GM21526 (cell line): Measurements from ENCODE around the gene PGC.

ENCODE experiments used
- ATAC-seq: cut with Tn5 transposase; IDR thresholded peaks from one replicate; pipeline ENCODE4 v1.9.1; 2021; ENCODE audit warnings: moderate library complexity; ENCODE audit not compliant: unreplicated experiment, low FRiP score

The PGC gene

DNA sequence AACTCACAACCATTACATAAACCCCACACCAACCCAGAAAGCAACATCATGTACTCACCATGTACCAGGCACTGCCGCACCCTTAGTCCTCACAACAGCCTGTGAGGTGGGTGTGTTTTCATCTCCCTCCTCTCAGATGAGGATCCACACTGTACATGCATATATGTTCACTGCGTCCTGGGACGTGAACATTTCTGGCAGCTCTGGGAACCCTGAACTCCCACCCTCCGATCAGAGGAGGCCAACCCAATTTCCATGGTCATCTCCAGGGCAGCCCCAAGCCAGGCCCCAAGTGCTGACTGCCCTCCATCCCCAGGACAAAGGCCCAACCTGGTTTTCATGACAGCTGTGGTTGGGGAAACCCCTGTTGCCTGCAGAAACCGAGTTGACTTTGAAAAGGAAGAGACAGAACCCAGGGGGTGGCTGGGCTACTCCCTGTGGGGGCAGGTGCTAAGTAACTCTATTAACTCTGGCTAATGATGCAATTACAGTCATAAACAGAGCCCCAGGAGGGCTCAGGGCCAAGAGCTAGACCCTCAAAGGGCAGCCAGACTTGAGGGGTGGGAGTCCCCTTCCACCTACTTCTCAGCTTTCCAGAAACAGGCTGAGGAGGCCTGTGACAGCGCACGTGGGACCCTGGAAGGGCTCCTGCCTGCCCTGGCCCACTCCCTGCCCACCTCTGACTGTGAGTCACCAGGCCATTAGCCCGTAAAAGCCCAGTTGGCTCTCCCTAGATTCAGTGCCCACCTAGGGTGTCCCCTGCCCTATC lies 14.4 kb downstream of the PGC start:
- peak; percentile 36 for ATAC-seq

DNA sequence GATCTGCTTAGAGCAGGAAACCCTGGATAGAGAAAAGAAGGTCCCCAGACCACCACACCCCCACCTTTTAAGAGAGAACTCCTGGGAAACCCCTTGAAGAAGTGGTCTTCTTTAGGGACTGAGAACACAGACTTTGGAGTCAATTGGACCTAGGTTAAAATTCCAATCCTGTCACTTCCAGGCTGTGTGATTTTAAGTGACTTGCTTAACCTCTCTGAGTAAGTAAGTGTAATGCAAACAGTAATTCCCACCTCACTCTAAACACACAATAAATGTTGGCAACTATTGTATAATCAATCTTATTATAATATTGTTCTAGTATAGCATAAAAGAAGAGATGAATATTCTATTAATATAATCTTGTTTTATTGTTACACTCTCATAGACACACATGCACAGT lies 15.0 kb downstream of the PGC start:
- no peak for ATAC-seq

DNA sequence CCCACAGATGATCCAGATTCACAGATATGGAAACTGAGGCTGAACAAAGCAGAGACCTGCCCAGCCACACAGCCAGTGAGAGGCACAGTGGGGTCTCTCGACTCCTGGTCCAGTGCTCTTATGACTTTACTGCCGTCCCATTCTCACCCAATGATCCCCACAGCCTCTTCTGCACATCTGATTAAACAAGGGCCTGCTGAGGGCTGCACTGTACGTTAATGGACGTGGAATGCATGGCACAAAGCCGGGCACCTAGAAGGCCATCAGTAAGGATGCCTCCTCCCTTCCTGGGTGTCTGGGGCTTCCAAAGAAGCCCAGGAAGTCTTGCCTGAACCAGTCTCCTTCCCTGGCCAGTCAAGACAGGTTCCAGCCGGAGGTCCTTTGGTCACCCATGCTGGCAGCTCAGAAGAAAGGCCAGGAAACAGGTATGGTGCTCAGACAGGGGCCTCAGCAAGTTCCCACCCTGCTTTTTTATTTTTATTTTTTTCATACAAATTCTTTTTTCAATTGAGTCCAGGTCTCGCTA lies 15.6 kb downstream of the PGC start:
- ATAC-seq, result no peak

DNA sequence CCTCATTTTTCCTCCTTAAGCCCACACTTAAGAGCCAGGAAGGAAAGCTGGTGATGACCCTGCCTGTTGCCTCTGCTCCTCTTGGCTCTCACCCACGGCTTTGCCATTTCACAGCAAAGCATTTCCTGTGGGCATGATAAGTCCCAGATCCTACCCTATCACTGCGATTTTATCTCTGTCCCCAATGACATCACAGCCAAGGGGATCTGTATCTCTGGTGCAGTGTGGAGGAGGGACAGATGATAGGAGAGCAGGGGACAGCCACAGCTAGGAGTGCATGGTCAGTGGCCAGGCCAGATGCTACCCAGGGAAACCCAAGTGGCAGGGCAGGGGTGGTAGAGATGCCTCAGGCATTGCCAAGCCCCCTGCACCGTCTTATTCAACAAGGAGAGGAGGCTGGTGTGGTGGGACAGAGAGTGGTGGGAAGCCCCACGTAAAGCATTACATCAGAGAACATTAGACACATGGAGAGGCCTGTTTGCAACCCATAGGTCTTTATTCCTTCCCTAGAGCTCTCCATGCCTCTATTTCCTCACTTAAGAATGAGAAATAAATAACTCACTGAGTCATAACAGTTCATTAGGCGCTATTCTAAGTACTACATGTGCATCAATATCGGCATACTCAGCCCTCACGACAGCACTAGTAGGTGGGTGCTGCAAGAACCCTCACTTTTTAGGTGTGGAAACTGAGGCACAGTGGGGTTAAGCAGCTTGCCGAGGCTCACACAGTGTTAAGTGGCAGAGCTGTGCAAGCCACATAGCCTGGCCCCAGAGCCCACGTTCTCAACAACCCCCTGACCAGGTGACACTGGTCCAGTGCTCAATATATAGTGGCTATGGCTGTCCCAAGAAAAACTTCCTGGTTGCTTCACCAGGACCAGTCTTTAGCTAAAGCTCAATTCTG lies 16.4 kb downstream of the PGC start:
- ATAC-seq, result no peak

DNA sequence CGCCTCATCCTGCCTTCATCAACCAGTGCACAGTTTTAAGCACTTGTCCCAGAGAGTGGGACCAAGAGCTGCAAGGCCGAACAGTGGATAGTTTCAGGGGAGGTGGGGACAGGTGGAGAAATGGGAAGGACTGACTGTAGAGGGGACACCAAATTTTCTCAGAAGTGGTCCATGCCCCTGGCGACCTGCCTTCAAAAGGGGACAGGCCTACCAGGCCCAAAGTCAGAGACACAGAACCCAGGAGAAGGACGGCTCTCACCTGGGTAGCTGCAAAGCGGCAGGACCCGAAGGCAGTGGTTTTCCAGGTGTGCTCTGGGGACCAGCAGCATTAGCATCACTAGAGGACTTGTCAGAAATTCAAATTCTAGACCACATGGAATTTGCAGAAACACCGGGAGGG lies 17.6 kb downstream of the PGC start:
- ATAC-seq, result no peak

DNA sequence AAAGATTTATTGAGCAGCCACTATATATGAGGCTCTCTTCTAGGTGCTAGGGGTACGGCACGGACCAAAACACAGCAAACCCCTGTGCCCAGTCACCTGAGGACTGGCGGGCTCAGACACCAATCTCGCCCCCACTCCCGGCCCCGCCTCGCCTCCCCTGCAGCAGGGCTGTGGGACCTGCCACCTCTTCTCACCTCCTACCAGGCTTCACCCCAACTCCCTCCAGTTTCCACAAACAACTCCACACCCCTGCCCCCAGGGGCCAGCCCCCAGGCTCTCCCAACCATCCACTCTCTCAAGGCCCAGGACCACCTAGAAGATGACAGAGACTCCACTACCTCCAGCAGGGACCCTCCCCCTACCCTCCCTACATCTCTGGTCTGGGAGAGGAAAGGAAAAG lies 18.2 kb downstream of the PGC start:
- no peak for ATAC-seq

DNA sequence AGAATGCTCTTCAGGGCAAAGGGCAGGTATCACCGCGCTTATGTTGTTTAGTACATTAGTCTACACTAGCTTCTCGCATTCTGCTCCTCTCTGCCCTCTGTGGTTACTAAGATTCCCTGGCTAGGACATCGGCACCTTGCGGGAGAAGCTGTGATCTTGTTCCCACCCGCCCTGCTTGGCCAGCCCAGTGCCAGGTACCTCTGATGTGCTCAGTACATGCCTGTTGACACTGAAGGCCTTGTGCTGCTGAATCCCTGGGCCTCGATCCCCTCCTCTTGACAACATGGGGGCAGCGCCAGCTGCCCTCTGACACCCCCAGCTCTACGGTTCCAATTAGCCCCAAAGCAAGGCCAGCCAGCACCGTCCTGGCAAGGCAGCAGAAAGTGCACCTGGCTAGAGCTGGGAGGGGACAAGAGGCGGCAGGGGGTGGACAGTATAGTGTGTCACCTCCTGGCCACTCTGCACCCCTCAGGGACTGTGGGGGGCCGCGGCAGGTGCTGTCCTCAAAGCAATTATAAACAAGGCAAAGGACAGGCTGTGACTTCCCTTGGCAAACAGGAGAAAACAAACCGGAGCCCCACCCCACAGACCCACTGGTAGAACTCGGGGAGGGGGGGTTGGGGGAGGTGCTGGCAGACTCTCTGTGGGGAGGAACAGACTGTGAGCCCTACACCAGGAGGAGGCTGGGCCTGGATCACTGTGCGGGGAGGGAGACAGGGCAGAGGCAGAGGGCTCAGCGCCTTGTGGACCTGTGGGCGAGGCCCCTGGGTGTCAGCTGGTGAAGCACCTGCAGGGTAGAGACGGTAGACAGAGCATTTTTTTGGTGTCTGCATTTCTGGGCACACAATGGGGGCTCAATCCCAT lies 18.9 kb downstream of the PGC start:
- ATAC-seq, result no peak

DNA sequence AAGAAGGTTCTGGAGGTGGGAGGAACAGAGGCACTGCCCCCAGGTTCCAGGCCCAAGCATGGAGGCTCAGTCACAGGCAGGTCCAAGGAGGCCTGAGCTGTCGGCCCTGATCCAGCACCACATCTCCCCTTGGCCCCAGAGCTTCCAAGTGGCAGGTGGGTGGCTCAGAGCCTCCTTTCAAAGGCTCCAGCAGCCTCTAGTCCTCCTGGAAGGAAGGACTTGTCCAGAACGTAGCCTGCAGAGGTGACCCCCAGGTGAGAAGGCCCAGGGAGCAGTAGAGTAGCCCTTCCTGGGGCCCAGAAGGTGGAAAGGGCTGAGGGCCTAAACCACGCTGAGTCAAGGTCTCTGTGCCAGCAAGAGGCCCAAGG lies 19.5 kb downstream of the PGC start:
- ATAC-seq, result no peak

DNA sequence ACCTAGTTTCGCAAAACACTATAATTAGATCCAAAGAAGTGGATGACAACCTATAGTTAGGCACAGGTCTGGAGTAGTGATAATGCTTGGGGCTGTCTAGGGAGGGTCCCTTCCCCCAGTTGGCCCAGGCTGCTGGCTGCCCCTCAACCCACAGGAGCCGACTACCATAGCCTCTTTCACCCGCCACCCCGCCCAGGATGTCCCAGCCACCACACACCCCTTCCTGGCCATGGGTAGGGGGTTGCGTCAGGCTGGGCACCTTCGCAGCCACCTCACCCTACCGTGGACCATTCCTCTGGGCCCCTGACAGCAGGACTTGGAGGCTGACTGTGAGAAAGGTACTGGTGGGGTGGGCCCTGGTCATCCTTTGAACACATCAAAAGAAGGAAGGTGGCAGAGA lies 20.3 kb downstream of the PGC start:
- ATAC-seq, result no peak

DNA sequence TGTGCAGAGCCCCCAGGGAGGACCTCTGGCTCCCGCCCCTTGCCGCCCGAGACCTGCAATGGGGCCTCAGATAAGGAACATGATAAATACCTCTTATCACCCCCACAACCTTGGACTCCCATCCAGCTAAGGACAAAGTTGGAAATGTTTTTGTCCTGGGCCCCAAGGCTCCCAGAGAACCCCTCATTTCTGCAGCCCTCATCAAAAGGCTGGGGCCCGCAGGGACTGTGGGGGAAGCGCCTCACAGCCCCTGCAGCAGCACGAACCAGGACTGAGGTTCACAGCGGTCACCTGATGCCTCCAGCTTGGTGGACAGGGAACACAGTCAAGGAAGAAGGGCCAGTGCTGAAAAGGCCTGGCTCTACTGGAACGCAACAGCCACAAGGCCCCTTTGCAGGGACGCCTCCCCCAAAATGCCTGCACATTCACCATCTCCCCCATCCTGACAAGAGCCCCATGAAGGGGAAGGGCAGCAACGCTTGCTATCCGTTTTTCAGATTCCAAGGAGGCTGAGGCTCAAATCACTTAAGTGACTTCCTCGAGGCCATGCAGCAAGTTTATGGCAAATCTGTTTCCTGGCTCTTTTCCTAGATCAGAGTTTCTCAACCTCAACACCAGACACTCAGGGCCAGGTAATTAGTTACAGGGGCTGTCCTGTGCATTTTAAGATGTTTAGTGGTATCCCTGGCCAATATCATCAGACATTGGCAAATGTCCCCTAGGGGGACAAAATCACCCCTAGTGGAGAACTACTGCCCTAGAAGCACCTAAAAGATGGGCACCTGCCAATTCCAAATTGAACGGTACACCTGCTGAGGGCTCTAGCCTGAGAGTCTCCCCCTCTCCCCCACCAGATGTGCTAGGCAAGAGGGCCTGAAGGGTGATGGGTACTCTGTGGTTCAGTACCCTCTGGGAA lies 22.4 kb downstream of the PGC start:
- ATAC-seq, result no peak

DNA sequence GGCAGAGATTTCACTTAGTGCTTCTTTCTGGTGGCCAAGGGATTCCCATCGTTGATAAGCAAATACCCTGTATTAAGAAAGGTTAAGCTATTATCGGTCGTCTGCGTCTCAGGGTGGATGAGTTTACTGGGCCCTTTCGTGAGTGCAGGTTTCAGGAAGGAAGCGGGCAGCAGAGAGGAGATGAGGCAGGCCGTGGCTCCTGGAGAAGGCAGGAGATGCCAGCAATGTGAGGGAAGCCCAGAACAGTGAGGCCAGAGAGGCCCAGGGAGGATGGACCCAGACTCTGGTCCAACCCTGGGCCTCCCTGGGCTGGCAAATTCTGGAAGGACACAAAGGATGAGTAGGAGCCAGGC lies 23.0 kb downstream of the PGC start:
- ATAC-seq, result no peak

DNA sequence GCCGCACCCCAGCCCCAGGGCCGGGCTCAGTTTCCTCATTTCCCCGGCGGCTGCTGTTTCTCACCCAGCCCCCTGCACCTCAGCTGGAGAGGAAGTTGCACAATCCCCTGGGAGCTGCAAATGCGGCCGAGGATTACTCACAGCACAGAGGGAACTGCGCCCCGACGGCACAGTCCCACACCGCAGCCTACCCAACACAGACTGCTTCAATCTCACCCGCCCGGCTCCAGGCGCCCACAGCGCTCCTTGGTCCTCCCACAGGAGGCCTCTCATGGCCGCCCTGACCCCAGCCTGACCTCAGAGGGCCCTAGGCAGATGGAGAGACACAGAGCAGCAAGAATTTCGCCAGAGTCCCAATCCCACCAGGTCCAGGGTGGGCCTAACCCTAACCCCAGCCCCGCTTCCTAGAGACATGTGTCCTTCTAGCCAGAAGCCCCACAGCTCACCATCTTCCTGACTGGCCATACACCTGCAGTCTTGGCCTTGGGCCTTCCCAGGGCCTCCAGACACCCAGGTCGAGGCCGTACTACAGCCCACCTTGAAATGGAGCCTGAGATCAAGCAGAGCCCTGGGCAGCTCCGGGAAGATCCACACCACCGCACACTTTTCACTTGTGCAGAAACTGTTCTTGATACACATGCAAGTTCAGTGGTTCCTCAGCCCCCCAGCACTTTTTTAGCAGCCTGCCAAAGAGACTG lies 23.5 kb downstream of the PGC start:
- ATAC-seq, result peak; percentile 45

DNA sequence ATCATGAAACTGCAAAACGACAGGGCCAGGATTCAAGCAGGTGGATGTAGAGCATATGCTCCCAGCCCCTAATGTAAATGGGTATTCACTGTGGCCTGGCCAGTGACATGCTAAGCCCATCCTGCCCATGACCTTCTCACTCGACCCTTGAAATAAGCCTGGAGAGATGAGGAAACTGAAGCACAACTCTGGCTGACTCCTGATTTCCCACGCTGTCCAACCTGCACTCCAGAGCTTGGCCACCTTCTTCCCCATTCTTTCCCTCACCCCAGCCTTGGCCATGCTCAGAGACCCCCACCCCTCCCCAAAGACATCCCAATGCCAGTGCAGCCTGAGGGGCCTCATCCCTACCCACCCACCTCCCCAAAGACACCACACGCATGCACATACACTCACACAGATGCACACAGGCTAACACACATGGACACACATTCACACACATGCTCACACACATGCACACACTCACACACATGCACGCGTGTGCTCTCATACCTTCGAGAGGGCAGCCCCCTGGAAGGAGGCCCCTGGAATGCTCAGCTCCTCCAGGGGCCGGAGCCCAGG lies 24.1 kb downstream of the PGC start:
- no peak for ATAC-seq

DNA sequence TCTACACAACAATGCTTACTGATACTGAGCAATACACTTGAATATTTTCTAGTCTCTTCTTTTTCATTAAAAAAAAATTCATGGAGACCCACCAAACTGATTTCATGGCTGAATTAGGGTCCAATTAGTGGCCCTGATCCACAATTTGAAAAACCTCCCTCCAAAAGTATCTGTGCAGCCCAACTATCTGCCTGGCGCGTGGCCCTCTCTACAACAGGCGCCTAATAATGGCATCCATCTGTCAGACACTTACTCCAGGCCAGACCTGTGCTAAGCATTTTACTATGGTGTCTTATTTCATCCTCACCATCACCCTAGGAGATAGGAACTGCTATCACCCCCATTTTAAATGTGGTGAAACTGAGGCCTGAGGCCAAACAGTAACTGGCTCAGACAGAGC lies 25.8 kb downstream of the PGC start:
- no peak for ATAC-seq

DNA sequence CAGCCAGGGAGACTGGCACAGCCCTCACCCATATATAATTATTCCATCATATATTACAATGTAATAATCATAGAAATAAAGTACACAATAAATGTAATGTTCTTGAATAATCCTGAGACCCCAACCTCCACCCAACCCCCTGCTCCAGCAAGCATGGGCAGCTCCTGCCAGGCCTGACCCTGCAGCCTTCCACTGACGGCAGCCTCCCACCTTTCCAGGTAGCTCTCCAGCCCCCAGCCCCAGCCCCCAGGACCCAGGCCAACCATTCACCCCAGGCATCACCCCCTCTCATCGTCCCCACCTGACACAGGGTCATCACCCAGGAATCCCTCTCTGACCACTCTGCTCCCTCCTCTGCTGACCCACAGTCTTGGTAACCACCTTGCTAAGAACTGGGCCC lies 26.4 kb downstream of the PGC start:
- ATAC-seq, result no peak

DNA sequence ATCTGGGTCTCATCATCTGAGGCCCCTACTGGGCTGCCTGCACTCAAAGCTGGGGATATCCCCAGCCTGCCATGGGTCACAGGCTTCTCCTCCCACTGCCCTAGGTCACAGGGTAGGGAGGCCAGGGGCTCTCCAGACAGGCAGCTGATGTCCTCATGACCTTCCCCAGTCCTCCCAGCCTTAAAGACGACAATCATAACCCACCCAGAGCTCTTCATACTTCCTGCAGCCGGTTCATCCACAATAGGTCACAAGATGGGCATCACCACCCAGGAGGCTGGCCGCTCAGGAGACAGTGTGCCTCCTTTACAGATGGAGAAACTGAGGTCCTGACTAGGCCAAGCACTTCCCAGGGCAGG lies 27.0 kb downstream of the PGC start:
- ATAC-seq, result no peak

DNA sequence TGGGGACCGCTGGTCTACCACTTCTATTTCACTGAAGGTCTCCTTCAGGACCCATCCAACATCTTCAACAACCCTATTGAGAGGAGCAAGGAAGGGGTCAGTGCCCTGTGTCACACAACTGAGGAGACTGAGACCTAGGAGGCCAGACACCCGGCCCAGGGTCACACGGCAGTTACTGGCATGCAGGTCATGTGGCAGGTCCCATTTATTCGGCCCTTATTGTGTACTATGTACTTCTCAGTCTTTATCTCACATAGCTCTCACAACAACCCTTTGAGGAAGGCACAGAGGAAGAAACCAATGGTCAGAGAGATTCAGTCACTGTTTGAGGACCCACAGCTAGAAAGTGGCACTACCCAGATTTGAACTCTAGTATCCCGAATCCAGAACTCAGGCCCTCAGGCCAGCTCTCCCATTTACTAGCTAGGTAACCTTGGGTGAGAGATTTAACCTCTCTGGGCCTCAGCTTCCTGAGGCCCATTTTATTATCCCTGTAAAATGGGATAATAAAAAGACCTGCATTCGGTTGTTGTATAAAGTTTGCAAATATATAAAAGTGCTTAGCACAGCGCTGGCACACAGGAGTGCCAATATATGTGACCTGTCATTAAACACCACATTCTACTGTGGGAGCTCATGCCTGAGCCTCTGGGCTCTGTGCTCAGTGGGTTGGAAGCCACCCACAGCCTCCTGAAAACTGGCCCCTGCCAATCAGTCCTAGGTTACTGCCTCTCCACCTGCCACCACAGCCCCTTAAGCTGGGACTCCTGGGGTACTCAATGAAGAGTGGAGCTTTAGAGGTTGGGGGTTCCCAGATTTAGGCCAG lies 27.5 kb downstream of the PGC start:
- no peak for ATAC-seq

DNA sequence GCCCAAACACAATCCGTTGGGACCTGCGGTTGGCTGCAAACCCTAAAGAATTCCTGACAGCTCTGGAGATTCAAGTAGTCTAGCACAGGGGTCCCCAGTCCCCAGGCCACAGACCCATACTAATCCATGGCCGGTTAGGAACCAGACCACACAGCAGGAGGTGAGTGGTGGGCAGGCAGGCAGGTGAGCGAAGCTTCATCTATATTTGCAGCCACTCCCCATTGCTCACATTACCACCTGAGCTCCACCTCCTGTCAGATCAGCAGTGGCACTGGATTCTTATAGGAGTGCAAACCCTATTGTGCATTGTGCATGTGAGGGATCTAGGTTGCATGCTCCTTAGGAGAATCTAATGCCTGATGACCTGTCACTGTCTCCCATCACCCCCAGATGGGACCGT lies 28.4 kb downstream of the PGC start:
- no peak for ATAC-seq
